Mesodermal cell (in vitro differentiated cells): ENCODE data around the gene SLC4A4.

ENCODE experiments used
- H3K27ac ChIP-seq: 2 replicates; pipeline ENCODE4 v1.7.0; 2013; ENCODE audit warnings: mild to moderate bottlenecking, low read depth, low read length, moderate library complexity; ENCODE audit not compliant: severe bottlenecking
- H3K36me3 ChIP-seq: 2 replicates; pipeline ENCODE4 v1.7.1; 2013; ENCODE audit warnings: mild to moderate bottlenecking, low read length, moderate library complexity; ENCODE audit not compliant: control insufficient read depth, insufficient read depth
- H3K4me1 ChIP-seq: one replicate; pipeline ENCODE4 v1.7.1; 2013; ENCODE audit warnings: mild to moderate bottlenecking, low read length; ENCODE audit not compliant: insufficient read depth, control insufficient read depth, poor library complexity, severe bottlenecking
- H3K4me3 ChIP-seq: 2 replicates; pipeline ENCODE4 v1.7.0; 2013; ENCODE audit warnings: low read length, control low read depth, mild to moderate bottlenecking; ENCODE audit not compliant: insufficient read depth, poor library complexity, severe bottlenecking; ENCODE audit errors: extremely low read depth
- H3K9me3 ChIP-seq: 2 replicates; pipeline ENCODE4 v1.7.1; 2013; ENCODE audit warnings: mild to moderate bottlenecking, low read length, moderate library complexity; ENCODE audit not compliant: control insufficient read depth
- WGBS, 2 experiments: methylation state at CpG; one replicate each; pipeline ENCODE4 v1.1.5; 2013; ENCODE audit warnings: missing lambda C conversion rate in 2 of 2; ENCODE audit not compliant: insufficient coverage in 2 of 2; 5-methylcytosine and 5-hydroxymethylcytosine counted together

The SLC4A4 gene

DNA sequence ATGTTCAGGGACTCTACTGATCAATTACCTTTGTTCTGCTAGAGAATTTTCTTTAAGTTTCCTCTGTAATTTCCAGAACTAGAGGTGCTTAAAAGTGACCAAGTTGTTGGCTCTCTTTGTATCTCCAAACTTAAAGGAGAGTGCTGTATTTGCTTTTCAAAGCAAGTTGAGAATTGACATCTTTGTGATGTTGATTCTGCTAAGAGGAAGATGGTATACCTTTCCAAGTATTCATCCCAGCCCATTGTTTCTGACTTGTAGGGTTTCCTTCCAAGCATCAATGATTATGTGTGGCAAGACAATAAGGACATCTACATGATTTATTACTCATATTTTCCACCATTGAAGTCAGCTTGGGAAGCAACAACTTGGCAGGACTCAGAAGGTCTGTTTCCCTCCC is 254.5 kb downstream of the SLC4A4 start:
- no peak overlapping the region for H3K4me3 ChIP-seq
- H3K36me3 ChIP-seq, result no peaks in the 10 kb centered on the region
- H3K9me3 ChIP-seq, result no peaks in the 10 kb centered on the region
- H3K4me1 ChIP-seq, result no peaks in the 10 kb centered on the region
- H3K27ac ChIP-seq, result no peak overlapping the region

DNA sequence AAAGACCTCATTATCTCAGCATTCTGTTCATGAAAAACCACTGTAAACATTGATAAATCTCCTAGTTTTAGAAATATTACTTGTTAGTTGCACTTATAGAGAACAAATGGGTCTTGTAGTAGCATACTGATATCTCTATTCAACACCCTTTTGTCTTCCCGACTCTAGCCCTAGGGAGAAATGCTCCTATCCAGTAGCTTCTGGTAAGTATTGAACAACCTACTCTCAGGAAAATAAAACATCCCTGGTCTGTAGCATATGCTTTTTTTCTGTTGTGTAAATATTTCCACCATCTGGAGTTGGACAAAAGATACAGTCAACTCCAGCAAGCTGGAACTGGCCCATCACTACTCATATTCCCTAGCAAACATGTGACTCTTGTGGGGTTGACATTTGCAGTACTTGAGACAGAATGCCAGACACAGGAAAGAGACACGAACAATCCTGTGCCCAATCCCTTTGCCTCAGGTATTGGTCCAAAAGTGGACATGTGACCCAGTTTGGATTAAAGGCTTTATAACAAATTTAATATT is 256.8 kb downstream of the SLC4A4 start:
- WGBS, 2 experiments, result 100% methylated on average over 1 of the region's 2 CpGs; no CpG with 5 or more reads in 1 of the 2 experiments

DNA sequence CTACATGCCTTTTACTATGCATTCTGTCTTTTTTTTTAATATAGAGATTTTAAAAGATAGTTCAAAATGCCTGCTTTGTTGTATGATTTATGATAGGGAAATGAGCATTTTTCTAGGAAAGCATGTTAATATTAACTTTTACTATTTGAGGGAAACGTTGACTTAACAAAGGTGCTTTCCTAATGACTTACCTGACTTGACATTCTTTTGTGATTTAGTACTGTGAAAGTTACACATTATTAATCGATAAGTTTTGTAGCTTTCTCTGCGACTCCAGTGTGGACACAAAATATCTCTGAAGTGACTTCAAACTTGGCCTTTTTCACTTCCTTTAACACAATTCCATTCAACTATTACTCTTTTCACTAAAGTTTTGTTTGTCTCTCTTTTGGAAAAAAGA is 260.8 kb downstream of the SLC4A4 start:
- Histone ChIP-seq H3K4me1 (no peaks in the 10 kb centered on the region), H3K36me3 (no peaks in the 10 kb centered on the region), H3K9me3 (no peaks in the 10 kb centered on the region), H3K4me3 (no peak overlapping the region), H3K27ac (no peak overlapping the region)
- no CpG with 5 or more reads among the region's 3 CpGs for WGBS, 2 experiments

More for the DNA sequence above, 256.8 kb downstream of the SLC4A4 start:
- no peak overlapping the region for H3K27ac ChIP-seq
- H3K4me1 ChIP-seq, result no peaks in the 10 kb centered on the region
- H3K4me3 ChIP-seq, result no peak overlapping the region
- no peaks in the 10 kb centered on the region for H3K9me3 ChIP-seq
- H3K36me3 ChIP-seq, result no peaks in the 10 kb centered on the region

DNA sequence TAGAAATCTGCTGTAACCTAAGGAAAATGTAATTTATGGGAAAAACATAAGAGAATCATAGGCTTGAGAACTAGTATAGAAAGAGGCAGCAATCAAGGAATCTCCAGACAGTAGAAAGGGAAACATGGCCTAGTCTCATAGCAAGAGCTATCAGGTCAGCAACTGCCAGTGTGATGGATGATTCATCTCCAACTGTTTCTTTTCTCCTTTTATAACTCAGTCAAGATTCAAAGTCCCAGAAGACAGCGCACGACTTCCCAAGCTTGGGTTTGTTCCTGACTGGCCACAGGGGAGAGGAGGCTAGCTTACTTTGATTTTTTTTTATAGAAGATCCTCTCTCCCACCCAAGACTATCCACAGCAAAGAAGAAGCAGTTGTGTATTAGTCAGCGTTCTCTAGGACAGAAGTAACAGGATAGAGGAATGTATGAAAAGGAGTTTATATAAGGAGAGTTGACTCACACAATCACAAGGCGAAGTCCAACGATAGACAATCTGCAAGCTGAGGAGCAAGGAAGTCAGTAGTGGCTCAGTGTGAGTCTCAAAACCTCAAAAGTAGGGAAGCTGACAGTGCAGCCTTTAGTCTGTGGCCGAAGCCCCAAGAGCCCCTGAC is 263.6 kb downstream of the SLC4A4 start:
- Histone ChIP-seq H3K27ac (no peak overlapping the region), H3K4me3 (no peak overlapping the region), H3K9me3 (peaks cover 4% of the 10 kb centered on the region), H3K4me1 (no peaks in the 10 kb centered on the region), H3K36me3 (no peaks in the 10 kb centered on the region)
- WGBS, 2 experiments, result 95 to 97% methylated on average over 3 of the region's 6 CpGs

DNA sequence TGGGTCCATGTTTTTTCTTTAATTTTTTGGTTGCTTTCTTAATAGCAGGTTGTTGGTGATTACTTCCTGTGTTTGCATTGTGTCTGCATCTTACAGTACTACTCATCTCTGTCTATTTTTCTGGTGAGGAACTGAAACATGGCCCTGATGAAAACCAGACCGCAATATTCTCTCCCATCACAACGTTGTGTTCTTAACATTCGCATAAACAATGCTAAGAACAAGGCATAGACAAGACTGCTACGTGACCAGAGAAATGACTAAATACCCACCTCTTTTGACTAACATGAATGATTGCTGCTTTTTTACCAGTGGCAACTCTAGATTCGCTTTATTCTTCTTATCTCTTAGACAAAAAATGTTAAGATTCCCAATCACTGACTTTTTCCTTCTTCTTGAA is 266.0 kb downstream of the SLC4A4 start:
- no peak overlapping the region for H3K27ac ChIP-seq
- WGBS, 2 experiments, result 95 to 97% methylated on average over 5 of the region's 5 CpGs

DNA sequence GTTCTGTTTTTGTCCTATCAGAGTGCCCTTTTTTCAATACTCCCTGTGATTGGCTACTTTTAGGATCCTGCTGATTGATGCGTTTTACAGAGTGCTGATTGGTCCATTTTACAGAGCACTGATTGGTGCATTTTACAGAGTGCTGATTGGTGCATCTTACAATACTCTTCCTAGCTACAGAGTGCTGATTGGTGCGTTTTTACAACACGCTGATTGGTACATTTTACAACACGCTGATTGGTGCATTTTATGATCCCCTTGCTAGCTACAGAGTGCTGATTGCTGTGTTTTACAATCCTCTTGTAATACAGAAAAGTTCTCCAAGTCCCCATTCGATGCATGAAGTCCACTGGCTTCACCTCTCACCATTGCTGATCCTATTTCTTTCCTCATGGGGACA is 268.3 kb downstream of the SLC4A4 start:
- Histone ChIP-seq H3K36me3 (no peaks in the 10 kb centered on the region), H3K27ac (no peak overlapping the region), H3K9me3 (peaks cover 5% of the 10 kb centered on the region), H3K4me1 (no peaks in the 10 kb centered on the region), H3K4me3 (no peak overlapping the region)
- 82 to 92% methylated on average over 1 to 5 of the region's 5 CpGs for WGBS, 2 experiments

More for the DNA sequence above, 266.0 kb downstream of the SLC4A4 start:
- no peaks in the 10 kb centered on the region for H3K4me1 ChIP-seq
- peaks cover 5% of the 10 kb centered on the region for H3K9me3 ChIP-seq
- H3K36me3 ChIP-seq, result no peaks in the 10 kb centered on the region
- no peak overlapping the region for H3K4me3 ChIP-seq

DNA sequence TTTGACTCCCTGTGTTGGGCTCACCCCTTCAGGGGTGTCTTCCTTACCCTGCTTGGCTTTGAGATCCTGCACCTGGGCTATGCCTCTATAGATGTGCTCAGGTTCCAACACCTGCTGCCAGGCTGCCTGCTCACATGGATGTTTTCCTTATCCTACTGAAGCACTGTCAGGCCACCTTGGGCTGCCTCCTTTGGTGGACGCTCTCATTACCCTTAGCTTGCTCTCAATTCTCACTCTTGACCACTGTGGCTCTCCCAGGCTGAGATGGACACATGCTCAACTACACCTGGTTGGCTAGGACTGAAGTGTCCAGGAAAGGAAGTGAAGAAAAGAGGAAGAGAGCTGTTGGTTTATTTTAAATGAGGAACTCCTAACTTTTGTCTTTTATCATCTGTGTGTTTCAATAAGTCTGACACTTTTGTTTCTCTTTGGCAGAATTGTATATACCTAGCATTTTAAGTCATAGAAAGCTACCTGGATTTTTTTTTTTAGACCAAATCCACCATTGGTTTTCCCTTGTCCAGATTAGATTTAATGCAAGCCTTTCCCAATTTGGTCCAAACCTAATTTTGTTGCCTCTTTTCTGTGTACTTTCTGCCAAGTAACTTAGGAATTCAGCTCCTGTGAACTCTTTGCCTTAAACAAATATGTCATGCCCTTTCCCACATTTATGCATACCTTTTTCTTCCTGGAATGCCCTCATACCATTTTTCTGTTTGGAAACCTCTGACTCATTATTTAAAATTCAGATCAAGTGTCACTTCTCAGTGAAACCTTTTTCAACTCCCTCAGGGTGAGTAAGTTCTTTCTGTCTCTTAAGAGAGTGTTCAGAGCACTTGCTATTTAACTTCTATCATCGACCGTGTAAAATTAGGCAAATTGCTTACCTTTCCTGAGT is 269.2 kb downstream of the SLC4A4 start:
- no peak overlapping the region for H3K27ac ChIP-seq
- H3K4me1 ChIP-seq, result no peaks in the 10 kb centered on the region
- H3K36me3 ChIP-seq, result no peaks in the 10 kb centered on the region
- H3K4me3 ChIP-seq, result no peak overlapping the region
- 22 to 71% methylated on average over 1 of the region's 3 CpGs for WGBS, 2 experiments
- H3K9me3 ChIP-seq, result peaks cover 5% of the 10 kb centered on the region

DNA sequence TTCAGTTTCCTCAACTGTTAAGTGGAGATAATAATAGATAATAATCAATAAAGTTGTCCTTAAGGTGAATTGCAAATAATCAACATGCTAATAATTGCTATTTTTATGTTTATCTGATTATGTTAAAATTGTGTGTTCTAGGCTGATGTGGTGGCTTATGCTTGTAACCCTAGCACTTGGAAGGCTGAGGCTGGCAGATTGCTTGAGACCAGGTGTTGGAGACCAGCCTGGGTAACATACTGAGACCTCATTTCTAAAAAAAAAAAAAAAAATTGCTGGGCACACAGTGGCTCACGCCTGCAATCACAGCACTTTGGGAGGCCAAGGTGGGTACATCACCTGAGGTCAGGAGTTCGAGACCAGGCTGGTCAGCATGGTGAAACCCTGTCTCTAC is 269.9 kb downstream of the SLC4A4 start:
- no peaks in the 10 kb centered on the region for H3K4me1 ChIP-seq
- no peak overlapping the region for H3K4me3 ChIP-seq
- H3K27ac ChIP-seq, result no peak overlapping the region
- H3K36me3 ChIP-seq, result no peaks in the 10 kb centered on the region
- WGBS, 2 experiments, result 40 to 50% methylated on average over 2 of the region's 2 CpGs
- H3K9me3 ChIP-seq, result peaks cover 5% of the 10 kb centered on the region

DNA sequence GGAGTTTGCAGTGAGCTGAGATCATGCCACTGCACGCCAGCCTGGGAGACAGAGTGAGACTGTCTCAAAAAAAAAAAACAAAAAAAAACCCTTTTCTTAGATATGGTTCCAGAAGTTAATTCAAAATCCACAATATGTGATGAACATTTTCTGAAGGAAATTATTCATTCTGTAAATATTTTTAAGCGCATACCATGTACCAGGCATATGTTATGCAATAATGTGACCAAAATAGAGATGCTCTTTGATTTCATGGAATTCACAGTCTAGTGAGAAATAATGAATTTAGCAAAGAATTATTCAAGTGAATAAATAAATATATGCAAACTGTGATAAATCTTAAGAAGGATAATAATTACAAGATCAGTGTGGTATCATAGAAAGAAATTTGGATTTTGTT is 270.3 kb downstream of the SLC4A4 start:
- Histone ChIP-seq H3K4me3 (no peak overlapping the region), H3K9me3 (peaks cover 5% of the 10 kb centered on the region), H3K27ac (no peak overlapping the region), H3K36me3 (no peaks in the 10 kb centered on the region), H3K4me1 (no peaks in the 10 kb centered on the region)
- WGBS, 2 experiments, result no CpG with 5 or more reads among the region's 2 CpGs

DNA sequence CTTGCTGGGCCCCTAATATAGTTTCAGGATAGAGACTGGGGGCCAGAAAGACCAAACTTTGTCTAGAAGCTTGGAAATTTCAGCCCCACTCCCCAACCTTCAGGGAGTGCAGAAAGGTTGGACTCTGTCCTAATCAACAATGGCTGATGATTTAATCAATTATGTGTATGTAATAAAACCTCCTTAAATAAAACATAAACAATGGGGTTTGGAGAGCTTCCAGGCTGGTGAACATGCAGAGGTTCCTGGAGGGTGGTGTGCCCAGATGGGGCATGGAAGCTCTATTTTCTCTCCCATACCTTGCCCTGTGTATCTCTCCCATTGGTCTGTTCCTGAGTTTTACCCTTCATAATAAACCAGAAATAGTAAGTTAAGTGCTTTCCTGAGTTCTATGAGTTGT is 270.8 kb downstream of the SLC4A4 start:
- no peaks in the 10 kb centered on the region for H3K36me3 ChIP-seq
- peaks cover 5% of the 10 kb centered on the region for H3K9me3 ChIP-seq
- H3K4me3 ChIP-seq, result no peak overlapping the region
- H3K4me1 ChIP-seq, result no peaks in the 10 kb centered on the region
- no peak overlapping the region for H3K27ac ChIP-seq

DNA sequence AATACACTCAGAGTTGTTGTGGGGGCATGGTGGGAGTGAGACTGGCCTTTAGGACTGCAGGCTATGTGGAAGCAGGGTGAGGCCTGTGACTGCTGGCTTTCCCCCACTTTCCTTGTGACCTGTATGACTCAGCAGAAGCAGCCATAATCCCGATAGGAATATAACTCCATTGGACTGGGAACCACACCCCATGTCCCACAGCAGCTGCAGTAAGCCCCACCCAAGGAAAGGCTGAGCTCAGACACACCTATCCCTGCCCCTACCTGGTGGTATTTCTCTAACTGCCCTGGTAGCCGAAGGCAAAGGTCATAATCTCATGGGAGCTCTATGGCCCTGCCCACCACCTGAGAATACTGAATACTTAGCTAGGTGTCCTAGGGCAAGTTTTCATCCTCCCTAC is 275.8 kb downstream of the SLC4A4 start:
- WGBS, 2 experiments, result 86 to 94% methylated on average over 1 to 2 of the region's 2 CpGs
- Histone ChIP-seq H3K27ac (no peak overlapping the region), H3K9me3 (no peaks in the 10 kb centered on the region), H3K36me3 (no peaks in the 10 kb centered on the region), H3K4me1 (no peaks in the 10 kb centered on the region), H3K4me3 (no peak overlapping the region)
